HG03457 (cell line): ENCODE data around the gene ABCE1.
A peak's percentile ranks its signal among the peaks of the same experiment; 100 is the strongest.
"Not testable (repeated sequence)": the region's sequence is repeated elsewhere in the genome, so short reads cannot be mapped to it uniquely, and the experiment has no call there.

ENCODE experiments used
- ATAC-seq: cut with Tn5 transposase; IDR thresholded peaks from one replicate; pipeline ENCODE4 v1.9.1; 2021; ENCODE audit warnings: moderate number of reproducible peaks; ENCODE audit not compliant: unreplicated experiment

ABCE1 gene

GRCh38 chr4:145102619-145103018 is 4.5 kb downstream of the ABCE1 start:
- ATAC-seq, result no peak

DNA sequence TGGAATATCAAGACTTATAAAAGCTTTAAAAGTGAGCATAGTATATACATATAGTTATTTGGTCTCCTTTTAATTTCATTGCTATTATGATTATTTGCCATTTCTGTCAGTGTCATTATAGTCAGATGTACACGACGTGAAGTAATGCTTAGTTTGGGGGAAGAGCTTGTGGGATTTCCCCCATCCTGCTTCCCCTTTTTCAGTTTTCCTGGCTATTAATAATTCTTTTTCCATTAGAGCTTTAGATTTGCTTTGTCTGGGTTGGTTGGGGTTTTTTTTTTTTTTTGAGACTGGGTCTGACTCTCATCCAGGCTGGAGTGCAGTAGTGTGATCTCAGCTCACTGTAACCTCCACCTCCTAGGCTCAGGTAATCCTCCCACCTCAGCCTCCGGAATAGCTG is 5.4 kb downstream of the ABCE1 start:
- ATAC-seq, result no peak

GRCh38 chr4:145107126-145107525 is 9.0 kb downstream of the ABCE1 start:
- ATAC-seq, result no peak

DNA sequence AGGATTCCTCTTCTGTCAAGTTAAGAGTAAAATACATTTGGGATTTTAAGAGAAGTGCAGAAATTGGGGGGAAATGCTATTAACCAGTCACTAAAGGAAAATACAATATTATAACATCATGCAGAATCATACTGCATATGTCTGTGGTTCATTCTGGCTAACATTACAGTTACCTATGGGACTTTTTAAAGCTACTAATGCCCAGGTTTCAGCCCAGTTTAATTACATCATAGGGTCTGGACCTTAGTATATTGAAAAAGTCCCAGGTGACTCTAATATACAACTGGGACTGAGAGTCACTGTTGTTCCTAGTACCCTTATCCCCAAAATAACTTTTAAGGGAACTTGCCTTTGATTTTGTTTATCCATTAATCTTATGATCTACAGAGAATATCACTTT is 10.0 kb downstream of the ABCE1 start:
- ATAC-seq, result no peak

GRCh38 chr4:145125396-145125795 is 27.3 kb downstream of the ABCE1 start:
- no peak for ATAC-seq

- ATAC-seq, result no peak
Observed at GRCh38 chr4:145130130-145130529, 32.0 kb downstream of the ABCE1 start.

DNA sequence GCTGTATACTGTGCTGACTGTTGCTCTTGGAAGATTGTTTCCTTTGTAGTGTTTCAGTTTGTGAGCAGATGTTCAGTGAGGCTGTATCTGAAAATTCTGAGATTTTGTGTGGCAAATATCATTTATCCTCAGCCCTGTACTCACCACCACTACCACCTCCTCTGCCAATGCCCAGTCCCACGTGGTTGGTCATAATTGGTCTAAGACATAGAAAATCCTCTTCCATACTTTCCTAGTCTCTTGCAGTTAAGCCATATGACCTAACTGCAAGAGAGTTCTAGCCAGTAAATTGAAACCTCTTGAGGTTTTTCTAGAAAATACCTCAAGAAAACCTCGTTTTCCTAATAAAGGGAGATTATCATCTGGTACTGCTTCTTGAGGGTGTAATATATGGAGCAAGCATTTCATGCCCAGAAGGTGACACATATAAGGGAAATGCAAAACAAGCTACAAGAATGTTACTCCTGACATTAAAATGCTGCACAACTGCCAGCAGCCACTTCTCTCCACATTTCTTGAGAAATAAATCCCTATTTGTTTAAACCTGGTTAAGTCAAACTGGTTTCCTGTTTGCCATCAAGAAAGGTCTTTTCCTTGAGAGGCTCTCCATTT is 32.8 kb downstream of the ABCE1 start:
- no peak for ATAC-seq

DNA sequence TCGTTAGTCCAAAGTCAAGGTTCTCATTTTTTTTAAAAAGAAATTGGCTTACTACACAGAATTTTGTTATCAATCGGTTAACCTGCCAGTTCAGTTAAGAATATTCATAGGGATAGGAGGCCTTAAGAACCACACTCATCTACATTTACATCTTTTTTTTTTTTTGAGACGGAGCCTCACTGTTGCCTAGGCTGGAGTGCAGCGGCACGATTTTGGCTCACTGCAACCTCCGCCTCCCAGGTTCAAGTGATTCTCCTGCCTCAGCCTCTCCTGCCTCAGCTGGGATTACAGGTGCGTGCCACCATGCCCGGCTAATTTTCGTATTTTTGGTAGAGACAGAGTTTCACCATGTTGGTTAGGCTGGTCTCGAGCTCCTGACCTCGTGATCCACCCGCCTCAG is 33.7 kb downstream of the ABCE1 start:
- ATAC-seq, result no peak

- ATAC-seq, result peak; percentile 63
Observed at GRCh38 chr4:145132511-145133098, 34.5 kb downstream of the ABCE1 start.

GRCh38 chr4:145136219-145136618 is 38.1 kb downstream of the ABCE1 start:
- ATAC-seq, result not testable (repeated sequence)

DNA sequence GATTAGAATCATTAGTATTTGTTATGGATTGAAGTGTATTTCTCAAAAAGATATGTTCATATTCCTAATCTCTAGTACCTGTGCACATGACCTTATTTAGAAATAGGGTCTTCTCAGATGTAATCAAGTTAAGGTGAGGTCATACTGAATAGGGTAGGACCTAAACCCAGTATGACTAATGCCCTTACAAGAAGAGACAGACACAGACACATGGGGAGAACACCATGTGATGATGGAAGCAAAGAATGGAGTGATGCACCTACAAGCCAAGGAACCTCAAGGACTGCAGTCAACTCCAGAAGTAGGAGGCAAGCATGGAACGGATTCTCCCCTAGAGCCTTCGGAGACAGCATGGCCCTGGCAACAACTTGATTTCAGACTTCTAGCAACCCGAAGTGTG is 50.9 kb downstream of the ABCE1 start:
- no peak for ATAC-seq

DNA sequence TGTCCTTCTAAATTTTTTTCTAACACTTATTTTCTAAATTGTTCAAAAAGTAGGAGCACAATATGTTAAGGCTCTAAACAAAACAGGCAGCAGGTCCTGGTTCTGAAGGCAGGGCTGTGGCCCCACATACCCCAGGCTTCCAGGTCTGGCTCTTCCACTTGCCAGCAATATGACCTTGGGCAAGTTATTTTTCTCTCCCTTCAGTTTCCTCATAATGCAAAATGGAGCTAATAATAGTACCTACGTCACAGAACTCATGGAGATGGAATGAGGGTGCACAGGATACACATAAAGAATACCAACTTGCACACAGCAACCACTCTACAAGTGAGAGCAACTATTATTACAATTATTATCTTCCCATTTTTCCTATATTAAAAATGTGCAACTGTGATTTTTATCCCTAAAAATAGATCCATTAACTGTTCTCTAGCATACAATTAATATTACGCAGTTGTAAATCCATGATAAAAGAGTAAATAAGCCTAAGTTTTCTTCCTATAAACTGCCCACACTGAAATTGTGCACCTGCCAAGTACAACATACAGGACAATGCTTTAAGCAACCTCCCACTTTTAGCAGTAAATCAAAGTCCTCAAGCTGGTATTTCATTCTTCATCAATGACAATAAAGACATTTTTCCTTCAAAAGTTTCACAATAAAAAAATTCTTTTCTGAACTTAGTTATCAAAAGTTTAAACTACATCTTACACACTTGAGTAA is 55.2 kb downstream of the ABCE1 start:
- no peak for ATAC-seq

DNA sequence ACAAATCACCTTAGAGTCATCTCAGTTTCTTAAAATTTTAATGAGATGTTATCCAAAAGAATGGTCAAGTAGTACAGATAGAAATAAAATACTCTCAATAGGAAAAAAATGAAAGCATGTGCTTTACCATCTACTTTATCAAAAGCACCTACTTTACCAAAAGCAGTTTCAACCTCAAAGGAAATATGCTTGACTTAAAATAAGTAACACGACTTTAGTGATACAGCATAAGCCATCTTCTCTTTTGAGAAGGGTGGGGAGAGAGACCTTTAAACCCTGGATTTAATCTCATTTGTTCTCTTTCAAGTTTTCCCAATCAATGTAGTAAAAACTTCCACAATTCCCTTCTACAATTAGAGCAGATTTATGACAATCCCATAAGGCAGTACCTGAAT is 55.8 kb downstream of the ABCE1 start:
- peak; percentile 46 for ATAC-seq

GRCh38 chr4:145154573-145154972 is 56.5 kb downstream of the ABCE1 start:
- peak; percentile 63 for ATAC-seq

DNA sequence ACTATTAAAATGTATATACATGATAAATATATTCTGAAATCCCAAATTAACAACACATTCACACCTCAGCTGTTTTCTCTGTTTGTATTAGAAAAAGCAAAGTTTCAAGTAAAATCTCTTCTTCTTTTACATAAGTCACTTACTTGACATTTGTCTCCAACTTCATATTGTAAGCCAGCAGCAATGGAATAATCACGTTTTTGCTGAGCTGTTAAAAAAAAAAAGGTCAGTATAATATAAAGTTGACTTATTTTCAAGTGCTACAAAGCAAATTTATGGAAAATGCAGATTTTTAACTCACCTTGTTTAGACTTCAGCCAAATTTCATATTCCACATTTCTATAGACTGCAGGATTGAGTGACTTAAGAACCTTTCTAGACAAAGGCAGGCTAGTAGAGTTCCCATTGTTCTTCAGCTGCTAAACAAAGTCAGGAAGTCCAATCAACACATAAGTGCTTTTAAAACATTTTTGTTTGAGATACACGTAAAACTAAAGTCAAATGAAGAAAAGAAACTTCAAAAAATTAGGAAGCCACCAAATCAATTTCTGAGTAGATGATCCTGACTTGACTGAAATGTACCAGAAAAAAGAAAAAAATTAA is 57.3 kb downstream of the ABCE1 start:
- no peak for ATAC-seq

DNA sequence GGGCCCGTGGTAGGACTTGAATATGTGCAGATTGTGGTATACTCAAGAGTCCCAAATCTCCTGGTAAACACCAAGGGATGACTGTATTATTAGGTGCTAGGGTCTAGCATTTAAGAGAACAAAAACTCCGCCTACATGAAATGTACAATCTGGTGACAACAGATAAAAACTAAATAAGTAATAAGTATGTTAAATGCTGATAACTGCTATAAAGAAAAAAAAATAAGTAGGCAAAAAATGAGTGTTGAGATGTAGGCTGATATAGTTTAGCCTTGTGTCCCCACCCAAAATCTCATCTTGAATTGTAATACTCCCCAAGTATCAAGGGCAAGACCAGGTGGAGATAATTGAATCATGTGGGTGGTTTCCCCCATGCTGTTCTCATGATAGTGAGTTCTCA is 58.9 kb downstream of the ABCE1 start:
- no peak for ATAC-seq

DNA sequence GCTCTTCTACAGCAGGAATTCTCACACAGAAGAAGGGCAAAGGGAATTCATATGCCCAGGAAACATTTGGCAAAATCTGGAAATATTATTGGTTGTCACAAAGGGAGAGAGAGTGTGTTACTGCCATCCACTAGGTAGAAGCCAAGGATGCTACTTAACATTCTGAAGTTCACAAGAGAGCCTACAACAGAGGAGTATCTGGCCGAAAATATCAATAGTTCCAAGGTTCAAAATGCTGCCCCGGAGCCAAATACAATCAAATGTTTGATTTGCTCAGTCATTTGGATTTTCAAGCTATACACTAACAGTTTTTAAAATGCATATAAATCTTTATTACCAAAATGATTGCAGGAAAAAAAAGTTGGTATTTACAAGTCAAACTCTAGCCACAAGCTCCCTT is 63.4 kb downstream of the ABCE1 start:
- ATAC-seq, result no peak

- ATAC-seq, result no peak
Observed at GRCh38 chr4:145167887-145168286, 69.8 kb downstream of the ABCE1 start.

GRCh38 chr4:145168581-145169187 is 70.6 kb downstream of the ABCE1 start:
- no peak for ATAC-seq

DNA sequence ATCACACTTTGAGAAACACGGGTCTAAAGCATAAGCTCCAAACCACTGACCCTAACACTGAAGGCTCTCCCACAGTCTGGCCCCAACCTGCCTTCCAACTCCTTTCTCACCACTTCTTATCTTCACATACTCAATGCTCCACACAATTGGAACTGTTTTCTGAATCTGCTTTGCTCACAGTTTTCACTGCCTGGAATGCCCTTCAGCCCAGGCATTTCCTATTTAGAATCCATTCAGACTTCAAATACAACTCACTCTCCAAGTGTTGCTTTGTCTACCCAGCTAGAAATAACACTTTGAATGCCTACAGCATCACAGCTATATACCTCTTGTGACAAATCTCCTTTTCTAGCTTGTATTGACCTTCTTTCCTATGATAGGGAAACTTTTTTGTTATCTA is 72.1 kb downstream of the ABCE1 start:
- ATAC-seq, result no peak

DNA sequence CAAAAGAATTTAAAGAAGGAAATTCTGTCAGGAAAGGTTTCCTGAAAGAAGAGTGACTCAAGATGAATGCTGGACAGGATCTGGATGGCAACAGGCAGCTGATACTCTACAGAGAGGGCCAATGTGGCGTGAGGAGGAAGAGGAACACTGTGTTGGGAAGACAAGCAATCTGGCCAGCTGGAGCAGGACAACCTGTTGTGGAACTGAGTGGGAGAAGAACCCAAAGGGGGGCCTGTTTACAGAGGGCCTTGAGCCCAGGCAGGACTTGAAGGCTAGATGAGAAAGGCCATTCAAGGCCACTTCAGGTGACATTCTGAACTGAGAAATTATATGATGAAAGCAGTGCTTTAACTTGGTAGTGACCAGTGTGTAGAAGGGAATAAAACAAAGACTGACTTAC is 73.8 kb downstream of the ABCE1 start:
- no peak for ATAC-seq
